WTC11 (cell line): ENCODE results near the gene FCHSD1.

ENCODE experiments used
- ATF3 ChIP-seq: sonication (generic); formaldehyde crosslinking; conservative IDR thresholded peaks from 2 replicates; pipeline ENCODE4 v1.8.1; 2022; ENCODE audit warnings: mild to moderate bottlenecking, missing genetic modification reagents
- CTCF ChIP-seq: fragments of 200-600 bp; IDR thresholded peaks from 2 replicates; pipeline ENCODE4 v1.8.0; 2022; ENCODE audit warnings: antibody characterized with exemption
- E2F4 ChIP-seq: sonication (generic); formaldehyde crosslinking; IDR thresholded peaks from 2 replicates; pipeline ENCODE4 v1.8.1; 2022; ENCODE audit warnings: low read depth, mild to moderate bottlenecking, moderate library complexity, missing genetic modification reagents, borderline replicate concordance
- IRF2 ChIP-seq: sonication (generic); formaldehyde crosslinking; IDR thresholded peaks from 2 replicates; pipeline ENCODE4 v1.8.0; 2022; ENCODE audit warnings: low read depth, missing genetic modification reagents, borderline replicate concordance
- NR3C1 ChIP-seq: sonication (generic); formaldehyde crosslinking; conservative IDR thresholded peaks from 2 replicates; pipeline ENCODE4 v1.8.1; 2023; ENCODE audit warnings: low read depth, mild to moderate bottlenecking, missing genetic modification reagents
- PRDM15 ChIP-seq: sonication (generic); formaldehyde crosslinking; IDR thresholded peaks from 2 replicates; pipeline ENCODE4 v1.8.0; 2022; ENCODE audit warnings: missing genetic modification reagents
- ZNF263 ChIP-seq: sonication (generic); formaldehyde crosslinking; IDR thresholded peaks from 2 replicates; pipeline ENCODE4 v1.8.1; 2022; ENCODE audit warnings: low read depth, mild to moderate bottlenecking, moderate library complexity, missing genetic modification reagents
- ZNF512 ChIP-seq: sonication (generic); formaldehyde crosslinking; IDR thresholded peaks from 2 replicates; pipeline ENCODE4 v1.8.1; 2022; ENCODE audit warnings: missing genetic modification reagents, borderline replicate concordance

GRCh38 chr5:141598391-141599345, 52.5 kb downstream of the FCHSD1 start:
- TF ChIP-seq E2F4 (CRISPR knock-in tag): no peak
- no peak for TF ChIP-seq CTCF
- TF ChIP-seq IRF2: no peak
- no peak for TF ChIP-seq ZNF263
- no peak for TF ChIP-seq NR3C1 (CRISPR knock-in tag)
- TF ChIP-seq PRDM15 (CRISPR knock-in tag): no peak
- no peak for TF ChIP-seq ATF3 (CRISPR knock-in tag)
- no peak for TF ChIP-seq ZNF512
